Nephron progenitor cell (in vitro differentiated cells): Measurements from ENCODE around the gene PATJ.

ENCODE experiments used
- DNase-seq: peaks from one replicate; pipeline ENCODE4 v3.0.0; 2021
- H3K27ac Mint-ChIP-seq: 2 replicates; pipeline ENCODE4 v1.8.0; 2021; ENCODE audit warnings: mild to moderate bottlenecking, moderate library complexity, mixed read lengths
- H3K27me3 Mint-ChIP-seq: 2 replicates; pipeline ENCODE4 v1.8.0; 2021; ENCODE audit warnings: mild to moderate bottlenecking, low read depth, mixed read lengths; ENCODE audit not compliant: poor library complexity
- H3K36me3 Mint-ChIP-seq: 2 replicates; pipeline ENCODE4 v1.8.0; 2021; ENCODE audit warnings: low read depth, mixed read lengths
- H3K4me1 Mint-ChIP-seq: 2 replicates; pipeline ENCODE4 v1.8.0; 2021; ENCODE audit warnings: mixed read lengths
- H3K4me3 Mint-ChIP-seq: 2 replicates; pipeline ENCODE4 v1.8.0; 2021; ENCODE audit warnings: mild to moderate bottlenecking, moderate library complexity, mixed read lengths
- H3K9me3 Mint-ChIP-seq: 2 replicates; pipeline ENCODE4 v1.8.0; 2021; ENCODE audit warnings: mild to moderate bottlenecking, moderate library complexity, mixed read lengths
- CTCF ChIP-seq: fragments of 200-600 bp; sonication (generic); IDR thresholded peaks from 2 replicates; pipeline ENCODE4 v1.5.0; 2021; ENCODE audit warnings: antibody characterized with exemption

PATJ gene

GRCh38 chr1:61979729-61980128, 237.4 kb downstream of the PATJ start:
- DNase-seq = no peak
- Mint-ChIP-seq H3K4me3 (no peak overlapping the region), H3K36me3 (no peaks in the 10 kb centered on the region), H3K9me3 (no peaks in the 10 kb centered on the region), H3K4me1 (peaks cover 33% of the 10 kb centered on the region), H3K27ac (no peak overlapping the region), H3K27me3 (no peaks in the 10 kb centered on the region)
- TF ChIP-seq CTCF = no peak

DNA sequence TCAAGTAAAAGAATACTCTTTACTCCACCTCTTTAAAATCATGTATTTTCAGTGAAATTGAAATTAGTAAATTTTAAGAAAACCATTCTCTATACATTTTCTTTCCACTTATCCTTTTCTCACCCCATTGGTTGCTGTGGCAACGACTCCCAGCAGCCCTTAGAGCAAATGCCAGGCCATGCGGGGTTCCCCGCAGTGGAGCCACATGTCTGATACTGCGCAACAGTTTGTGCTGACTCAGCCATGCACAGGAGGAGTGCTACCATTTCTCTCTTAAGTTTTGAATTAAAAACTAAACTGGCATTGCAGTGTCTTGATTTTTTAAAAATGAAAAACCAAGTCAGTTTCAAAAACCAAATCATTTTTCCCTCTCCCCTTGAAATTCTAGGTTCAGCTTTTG, 238.3 kb downstream of the PATJ start:
- no peaks in the 10 kb centered on the region for H3K27me3 Mint-ChIP-seq
- no peaks in the 10 kb centered on the region for H3K9me3 Mint-ChIP-seq
- no peak overlapping the region for H3K4me3 Mint-ChIP-seq
- H3K36me3 Mint-ChIP-seq = no peaks in the 10 kb centered on the region
- TF ChIP-seq CTCF = no peak
- no peak for DNase-seq
- H3K4me1 Mint-ChIP-seq = peaks cover 25% of the 10 kb centered on the region
- H3K27ac Mint-ChIP-seq = no peak overlapping the region

GRCh38 chr1:61981870-61982660, 239.8 kb downstream of the PATJ start:
- no peak for DNase-seq
- Mint-ChIP-seq H3K27ac (no peak overlapping the region), H3K9me3 (no peaks in the 10 kb centered on the region), H3K27me3 (no peaks in the 10 kb centered on the region), H3K36me3 (no peaks in the 10 kb centered on the region), H3K4me3 (no peak overlapping the region), H3K4me1 (peaks cover 19% of the 10 kb centered on the region)
- TF ChIP-seq CTCF = no peak

DNA sequence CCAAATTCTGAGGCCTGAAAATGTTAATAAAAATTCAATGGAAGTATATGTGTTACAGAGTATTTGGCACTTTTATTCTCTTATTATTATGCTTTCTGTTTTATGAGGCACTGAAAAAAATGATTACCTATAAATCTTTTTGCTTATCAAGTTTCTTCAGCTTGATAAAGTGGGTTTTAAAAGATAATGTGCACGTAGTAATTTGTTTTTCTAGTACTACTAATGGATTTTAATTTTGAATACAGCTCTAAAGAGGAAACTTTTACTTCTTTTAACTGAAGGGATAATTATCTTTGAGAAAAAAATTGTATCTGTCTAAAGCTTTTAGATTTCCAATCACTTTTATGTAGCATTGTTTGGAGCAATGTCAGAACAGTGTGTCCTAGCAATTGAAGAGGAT, 241.0 kb downstream of the PATJ start:
- Mint-ChIP-seq H3K4me3 (no peak overlapping the region), H3K27ac (no peak overlapping the region), H3K27me3 (no peaks in the 10 kb centered on the region), H3K36me3 (no peaks in the 10 kb centered on the region), H3K4me1 (peaks cover 19% of the 10 kb centered on the region), H3K9me3 (no peaks in the 10 kb centered on the region)
- TF ChIP-seq CTCF = no peak
- no peak for DNase-seq

- Mint-ChIP-seq H3K27me3 (no peaks in the 10 kb centered on the region), H3K27ac (no peak overlapping the region), H3K4me3 (no peak overlapping the region), H3K4me1 (no peaks in the 10 kb centered on the region), H3K36me3 (no peaks in the 10 kb centered on the region), H3K9me3 (no peaks in the 10 kb centered on the region)
- TF ChIP-seq CTCF = no peak
- DNase-seq = no peak
Measured at GRCh38 chr1:61992257-61992656, 250.0 kb downstream of the PATJ start.

DNA sequence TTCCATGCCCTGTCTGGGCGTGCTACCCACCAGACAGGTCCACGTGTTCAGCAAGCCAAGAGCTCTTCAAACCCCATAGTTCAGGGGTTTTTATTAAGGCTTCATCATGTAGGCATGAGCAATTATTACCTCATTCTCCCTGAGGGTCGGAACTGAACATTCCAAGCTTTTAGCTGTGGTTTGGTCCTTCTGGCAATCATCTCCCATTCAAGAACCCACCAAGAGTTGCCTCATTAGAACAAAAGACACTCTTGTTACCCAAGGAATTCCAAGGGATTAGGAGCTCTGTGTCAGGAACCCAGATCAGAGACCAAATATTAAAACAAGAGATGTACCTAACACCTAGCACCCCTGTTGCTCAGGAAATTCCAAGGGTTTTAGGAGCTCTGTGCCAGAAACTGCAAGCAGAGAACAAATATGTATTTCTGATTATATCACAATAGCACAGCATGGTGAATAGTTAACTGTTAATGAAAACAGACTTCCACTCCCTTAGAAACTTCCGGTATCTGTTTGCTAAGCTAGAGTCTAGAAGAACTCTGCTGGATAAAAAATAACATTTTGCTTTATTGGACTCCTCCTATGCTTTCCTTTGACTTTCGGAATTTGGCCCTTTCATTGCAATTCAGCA, 251.2 kb downstream of the PATJ start:
- H3K36me3 Mint-ChIP-seq = no peaks in the 10 kb centered on the region
- no peak for TF ChIP-seq CTCF
- no peaks in the 10 kb centered on the region for H3K9me3 Mint-ChIP-seq
- H3K4me1 Mint-ChIP-seq = no peaks in the 10 kb centered on the region
- no peak overlapping the region for H3K27ac Mint-ChIP-seq
- DNase-seq = no peak
- H3K27me3 Mint-ChIP-seq = no peaks in the 10 kb centered on the region
- H3K4me3 Mint-ChIP-seq = no peak overlapping the region
